Measurements from ENCODE around the gene MICALL2.
A peak's percentile ranks its signal among the peaks of the same experiment; 100 is the strongest.

Gene MICALL2

GRCh38 chr7:1466524-1467271 is 7.4 kb upstream of the MICALL2 start:
- no peak for DNase-seq

- DNase-seq = no peak
These were observed 5.4 kb upstream of the MICALL2 start for GRCh38 chr7:1464694-1465093.

GRCh38 chr7:1463676-1464223 is 4.5 kb upstream of the MICALL2 start:
- DNase-seq = no peak

- no peak for DNase-seq
These were observed 2.5 kb upstream of the MICALL2 start for GRCh38 chr7:1461646-1462375.

- no peak for DNase-seq
These were observed 1.8 kb upstream of the MICALL2 start for GRCh38 chr7:1460821-1461645.

DNA sequence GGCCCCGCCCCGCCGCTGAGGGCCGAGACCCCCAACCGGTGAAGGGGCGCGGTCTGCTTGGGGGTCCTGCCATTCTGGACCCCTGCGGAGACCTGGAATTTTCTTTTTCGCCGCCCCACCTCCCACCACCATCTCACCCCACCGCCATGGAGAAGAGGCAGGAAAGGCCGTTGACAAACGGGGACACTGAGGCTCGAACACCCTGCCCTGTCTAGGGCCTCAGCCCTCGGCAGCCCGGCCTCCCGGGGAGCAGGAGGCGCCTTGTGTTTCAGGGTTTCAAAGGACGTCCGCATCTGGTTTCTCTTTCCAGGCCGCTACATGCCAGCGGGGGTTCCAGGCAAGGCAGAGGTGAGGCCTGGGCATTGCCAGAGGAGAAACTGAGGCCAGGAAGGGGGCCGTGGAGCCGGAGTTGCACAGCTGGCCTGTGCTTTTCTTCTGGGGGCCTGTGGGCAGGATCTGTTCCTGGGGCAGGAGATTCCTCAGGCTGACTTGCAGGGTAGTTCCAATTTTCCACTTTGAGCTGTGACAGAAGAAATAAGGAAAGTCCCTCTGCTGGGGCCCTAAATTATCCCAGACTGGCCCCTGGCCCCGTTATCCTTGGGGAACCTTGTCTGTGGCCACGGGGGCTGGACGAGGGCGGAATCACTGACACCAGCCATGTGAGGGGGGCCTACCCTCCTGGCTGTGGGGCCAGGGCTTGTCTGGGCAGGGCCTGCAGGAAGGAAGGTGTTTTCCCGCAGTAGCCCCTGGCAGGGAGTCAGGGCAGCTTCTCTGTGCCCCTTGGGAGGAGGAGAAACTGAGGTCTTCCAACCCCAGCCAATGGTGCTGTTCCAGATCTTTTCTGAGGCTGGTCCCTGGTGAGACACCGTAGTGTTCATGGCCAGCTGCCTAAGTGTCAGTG is 900 bp upstream of the MICALL2 start:
- no peak for DNase-seq

GRCh38 chr7:1459512-1459892 is 232 bp upstream of the MICALL2 start:
- peak; percentile 96 for DNase-seq

DNA sequence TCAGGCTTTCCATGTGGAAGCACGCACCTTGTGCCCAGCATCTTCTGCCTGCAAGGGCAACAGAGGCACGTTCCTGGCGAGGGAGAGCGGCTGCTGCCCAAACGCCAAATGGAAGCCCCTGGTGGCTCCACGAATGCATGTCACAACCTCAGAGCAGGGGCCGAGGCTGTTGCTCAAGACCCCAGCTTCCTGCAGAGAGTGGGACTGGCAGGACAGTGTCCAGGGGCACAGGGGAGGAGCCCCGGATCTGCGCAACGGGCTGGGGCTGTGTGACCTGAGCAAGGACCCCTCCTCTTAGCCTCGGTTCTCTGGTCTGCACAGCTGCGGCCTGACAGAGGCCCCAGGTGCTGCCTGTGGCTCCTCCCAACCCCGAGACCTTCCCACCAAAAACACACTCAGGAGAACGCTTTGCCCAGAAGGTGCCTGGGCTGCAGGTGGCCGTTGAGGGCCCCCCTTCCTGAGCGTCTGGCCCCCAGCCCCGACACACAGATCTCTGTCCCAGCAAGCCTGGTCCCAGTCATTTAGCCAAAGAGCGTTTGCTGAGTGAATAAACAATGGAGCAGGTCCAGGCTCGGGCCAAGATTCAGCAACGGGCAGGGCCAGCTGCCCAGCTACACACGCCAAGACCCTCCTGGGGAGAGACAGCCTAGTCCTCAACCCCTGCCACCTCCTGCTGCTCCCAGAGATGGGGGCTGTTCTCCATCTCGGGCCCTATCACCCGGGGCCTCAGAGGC is 1.2 kb downstream of the MICALL2 start:
- DNase-seq = no peak

DNA sequence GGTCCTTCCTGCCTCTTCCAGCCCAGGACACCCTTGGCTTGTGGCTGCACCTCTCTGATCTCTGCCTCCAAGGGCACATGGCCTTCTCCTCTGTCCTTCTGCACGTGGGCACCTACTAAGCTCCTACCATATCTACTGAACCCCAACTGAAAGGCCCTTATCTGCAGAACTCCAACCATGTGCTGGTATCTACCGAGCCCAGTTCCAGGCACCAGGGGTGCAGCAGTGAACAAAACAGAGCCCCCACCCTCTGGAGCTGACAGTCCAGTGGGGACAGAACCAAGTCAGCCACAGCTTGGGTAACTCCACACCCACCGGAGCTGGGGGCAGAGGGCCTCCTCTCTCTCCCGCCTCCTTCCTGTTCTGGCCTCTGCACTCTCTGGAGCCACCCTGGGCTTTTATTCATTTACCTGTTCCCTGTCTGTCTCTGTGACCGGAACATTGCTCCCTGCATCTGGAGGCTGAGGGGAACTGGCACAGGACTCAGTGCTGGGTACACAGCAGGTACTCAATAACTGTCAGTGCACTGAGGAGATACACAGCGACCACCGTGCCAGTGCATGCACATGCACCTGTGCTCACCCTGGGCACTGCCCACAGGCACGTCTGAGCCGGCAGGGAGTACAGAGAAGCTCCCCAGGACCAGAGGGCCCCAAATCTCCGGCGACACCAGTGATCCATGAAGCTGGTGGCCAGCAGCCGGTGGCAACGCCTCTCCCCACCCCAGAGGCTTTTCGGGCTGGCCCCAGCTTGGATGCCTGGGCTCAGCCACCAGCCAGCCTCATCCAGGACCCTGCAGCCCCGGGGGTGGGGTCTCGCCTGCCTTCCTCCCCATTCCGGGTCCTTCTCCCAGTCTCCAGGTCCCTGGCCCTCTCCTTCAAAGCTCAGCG is 2.0 kb downstream of the MICALL2 start:
- DNase-seq = no peak

- DNase-seq = no peak
These were observed 3.3 kb downstream of the MICALL2 start for GRCh38 chr7:1455955-1456354.

DNA sequence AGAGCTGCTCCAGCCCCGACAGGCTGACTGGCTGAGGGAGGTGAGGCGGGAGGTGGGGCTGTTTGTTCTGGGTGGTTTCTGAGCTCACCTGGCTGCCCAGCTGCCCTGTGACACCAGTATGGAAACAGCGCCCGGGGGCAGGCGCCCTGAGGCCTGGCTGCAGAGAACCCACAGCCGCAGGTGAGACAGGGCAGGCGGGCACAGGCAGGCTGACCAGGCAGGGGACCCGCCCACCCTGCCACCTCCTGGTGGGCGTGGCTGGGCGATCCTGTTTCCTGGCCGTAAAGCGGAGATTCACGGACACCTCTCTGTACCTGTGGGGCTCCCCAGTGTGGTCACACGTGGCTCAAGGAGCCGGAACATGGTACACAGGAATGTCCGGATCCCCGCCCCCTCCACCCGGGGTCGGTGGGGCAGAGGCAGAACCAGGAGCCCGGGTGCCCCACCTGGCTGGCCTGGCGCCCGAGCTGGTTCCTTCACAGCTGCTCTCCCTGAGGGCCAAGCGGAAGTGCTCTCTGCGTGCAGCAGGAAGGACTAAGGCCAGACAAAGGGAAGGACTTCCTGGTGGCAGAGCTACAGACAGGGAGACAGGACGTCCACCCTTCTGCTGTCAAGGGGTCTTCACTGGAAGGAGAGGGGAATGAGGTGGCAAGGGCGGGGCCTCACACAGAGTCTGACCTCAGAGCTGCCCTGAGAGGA is 3.9 kb downstream of the MICALL2 start:
- DNase-seq = no peak

DNA sequence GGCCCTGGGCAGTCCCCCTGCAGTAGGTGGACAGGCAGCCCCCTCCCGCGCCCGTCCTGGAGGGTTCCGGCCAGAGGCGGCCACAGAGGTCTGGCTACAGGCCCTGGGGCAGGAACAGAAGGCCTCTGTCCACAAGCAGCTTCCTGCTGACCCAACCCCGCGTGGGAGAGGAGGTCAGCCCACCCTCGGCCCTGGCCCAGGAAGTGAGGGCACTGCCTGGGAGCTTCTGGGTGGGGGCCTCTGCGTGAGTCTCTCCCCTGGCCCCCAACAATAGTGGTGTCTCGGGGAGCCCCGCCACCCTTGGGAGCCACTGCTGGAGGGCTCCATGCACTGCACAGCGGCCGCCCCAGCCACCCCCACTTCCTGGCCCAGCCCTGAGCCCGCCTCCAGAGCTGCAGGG is 4.7 kb downstream of the MICALL2 start:
- DNase-seq = no peak

DNA sequence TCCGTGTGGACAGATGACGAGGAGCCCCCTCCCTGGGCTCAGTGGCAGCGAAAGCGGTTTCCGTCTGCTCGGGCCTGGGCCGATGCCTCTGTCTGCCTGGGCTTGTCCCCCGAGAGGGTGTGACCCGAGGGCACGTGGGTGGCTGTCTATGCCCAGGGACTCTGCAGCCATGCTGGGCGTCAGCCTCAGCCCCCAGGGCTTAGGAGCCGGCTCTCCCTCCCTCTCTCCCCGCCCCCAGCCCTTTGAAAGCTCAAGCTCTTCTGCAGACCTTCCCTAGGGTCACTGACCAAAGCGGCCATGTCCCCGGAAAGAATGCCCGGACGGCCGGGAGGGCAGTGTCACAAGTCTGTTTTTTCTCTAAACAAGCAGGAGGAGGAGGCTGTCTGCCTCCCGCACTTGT is 7.1 kb downstream of the MICALL2 start:
- DNase-seq = no peak

- DNase-seq = no peak
These were observed 8.3 kb downstream of the MICALL2 start for GRCh38 chr7:1450987-1451386.

DNA sequence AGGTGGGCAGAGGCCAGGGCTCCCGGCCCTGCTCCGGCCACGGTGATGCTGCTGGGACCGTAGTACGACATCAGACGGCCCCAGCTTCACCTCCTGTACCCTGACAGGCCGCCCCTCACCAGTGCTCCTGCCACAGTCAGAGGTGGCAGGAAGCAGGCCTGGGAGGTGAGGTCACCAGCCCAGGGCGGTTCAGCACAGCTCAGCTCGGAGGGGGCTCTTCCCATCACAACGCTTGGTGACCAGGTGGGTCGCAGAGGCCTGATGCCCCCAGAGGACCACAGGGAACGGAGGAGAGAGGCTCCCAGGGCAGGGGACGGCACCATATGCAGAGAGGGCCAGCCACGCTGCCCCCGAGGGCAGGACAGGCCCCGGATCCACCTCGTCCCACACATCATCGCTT is 8.8 kb downstream of the MICALL2 start:
- no peak for DNase-seq

DNA sequence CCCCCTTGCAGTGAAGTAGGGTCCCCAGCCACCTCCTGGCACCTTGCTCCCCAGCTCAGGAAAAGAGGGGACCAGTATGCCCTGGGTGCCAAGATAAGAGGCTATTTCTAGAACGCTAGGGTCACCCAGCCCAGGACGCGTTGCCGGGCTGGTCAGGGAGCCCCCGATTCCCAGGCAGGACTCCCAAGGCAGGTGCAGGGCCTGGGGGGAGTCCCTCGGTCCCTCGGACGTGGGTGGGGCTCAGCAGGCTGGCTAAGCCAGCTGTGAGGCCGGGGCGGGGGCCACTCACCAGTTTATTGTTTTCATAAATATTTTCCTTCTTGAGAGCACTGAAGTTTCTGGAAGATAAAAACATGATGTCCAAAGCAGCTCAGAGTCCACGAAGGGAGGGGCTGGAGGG is 9.3 kb downstream of the MICALL2 start:
- no peak for DNase-seq

DNA sequence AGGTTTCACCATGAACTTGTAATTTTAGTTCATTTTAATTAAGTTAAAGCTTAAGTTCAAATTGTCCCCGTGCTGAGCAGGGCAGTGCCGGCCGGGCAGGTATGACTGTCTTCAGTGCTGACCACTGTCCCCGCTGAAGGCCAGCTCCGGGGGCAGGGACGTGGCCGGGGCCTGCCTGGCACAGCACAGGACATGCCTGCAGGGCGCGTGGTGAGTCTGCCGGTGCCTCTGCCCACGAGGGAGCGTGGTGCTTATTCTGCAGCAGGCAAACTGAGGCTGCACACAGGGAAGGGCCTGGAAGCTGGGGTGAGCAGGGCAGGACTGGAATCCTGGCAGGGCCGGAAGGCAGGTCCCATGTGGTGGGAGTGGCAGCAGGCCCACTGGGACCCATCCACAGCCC is 9.8 kb downstream of the MICALL2 start:
- no peak for DNase-seq

DNA sequence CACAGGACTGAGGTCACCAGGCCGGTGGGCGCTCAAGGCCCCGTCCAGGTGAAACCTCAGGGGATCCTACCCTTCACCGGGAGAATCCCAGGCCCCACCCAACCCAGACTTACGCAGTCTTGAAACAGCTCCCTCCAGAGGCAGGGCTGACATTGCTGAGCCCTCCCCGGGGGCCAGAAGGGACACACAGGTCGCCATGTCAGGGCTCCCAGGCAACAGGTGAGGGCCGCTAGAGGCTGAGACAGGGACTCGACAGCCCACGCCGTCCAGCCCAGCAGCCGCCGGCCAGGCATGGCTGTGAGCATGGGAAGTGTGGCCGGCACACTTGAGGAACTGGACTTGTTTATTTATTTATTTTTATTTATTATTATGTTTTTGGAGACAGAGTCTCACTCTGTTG is 10.3 kb downstream of the MICALL2 start:
- DNase-seq = no peak

- no peak for DNase-seq
These were observed 11.6 kb downstream of the MICALL2 start for GRCh38 chr7:1447551-1448244.

Data from COR-L47 (cell line).